Activated T-cell treated with anti-CD3 and anti-CD28 coated beads, Interleukin-2, amount 50 U/mL, for 4 hours (primary cell): ENCODE measurements around the gene PHYKPL. TPM values are rescaled to one million over a fixed set of nuclear protein-coding genes. Genes with fewer than 3 reads are reported as not detected.

Experiments
- ATAC-seq, 2 donors: fragments of 200-7000 bp; cut with Tn5 transposase; one replicate each; pipeline ENCODE4 v1.10.0; 2021
- DNase-seq: peaks from one replicate; pipeline ENCODE4 v3.0.0-alpha.2; 2020
- H3K27me3 Mint-ChIP-seq: one replicate; pipeline ENCODE4 v1.8.0; 2021; ENCODE audit warnings: low read depth, mixed read lengths
- H3K36me3 Mint-ChIP-seq: one replicate; pipeline ENCODE4 v1.8.0; 2022; ENCODE audit warnings: mixed read lengths; ENCODE audit not compliant: insufficient read depth
- H3K4me1 Mint-ChIP-seq: one replicate; pipeline ENCODE4 v1.8.0; 2021; ENCODE audit warnings: low read depth, mixed read lengths
- H3K4me3 Mint-ChIP-seq: one replicate; pipeline ENCODE4 v1.8.0; 2021; ENCODE audit warnings: mild to moderate bottlenecking, moderate library complexity, mixed read lengths
- H3K9me3 Mint-ChIP-seq: one replicate; pipeline ENCODE4 v1.8.0; 2021; ENCODE audit warnings: mixed read lengths
- total RNA-seq, 3 donors: library from RNA; stranded (reverse); gene quantifications; one replicate each; pipeline ENCODE4 v1.2.1, GENCODE V29; 2021

PHYKPL gene
- 10 to 100 TPM; 46.7 to 53.2 (median 49.7) TPM for total RNA-seq

DNA sequence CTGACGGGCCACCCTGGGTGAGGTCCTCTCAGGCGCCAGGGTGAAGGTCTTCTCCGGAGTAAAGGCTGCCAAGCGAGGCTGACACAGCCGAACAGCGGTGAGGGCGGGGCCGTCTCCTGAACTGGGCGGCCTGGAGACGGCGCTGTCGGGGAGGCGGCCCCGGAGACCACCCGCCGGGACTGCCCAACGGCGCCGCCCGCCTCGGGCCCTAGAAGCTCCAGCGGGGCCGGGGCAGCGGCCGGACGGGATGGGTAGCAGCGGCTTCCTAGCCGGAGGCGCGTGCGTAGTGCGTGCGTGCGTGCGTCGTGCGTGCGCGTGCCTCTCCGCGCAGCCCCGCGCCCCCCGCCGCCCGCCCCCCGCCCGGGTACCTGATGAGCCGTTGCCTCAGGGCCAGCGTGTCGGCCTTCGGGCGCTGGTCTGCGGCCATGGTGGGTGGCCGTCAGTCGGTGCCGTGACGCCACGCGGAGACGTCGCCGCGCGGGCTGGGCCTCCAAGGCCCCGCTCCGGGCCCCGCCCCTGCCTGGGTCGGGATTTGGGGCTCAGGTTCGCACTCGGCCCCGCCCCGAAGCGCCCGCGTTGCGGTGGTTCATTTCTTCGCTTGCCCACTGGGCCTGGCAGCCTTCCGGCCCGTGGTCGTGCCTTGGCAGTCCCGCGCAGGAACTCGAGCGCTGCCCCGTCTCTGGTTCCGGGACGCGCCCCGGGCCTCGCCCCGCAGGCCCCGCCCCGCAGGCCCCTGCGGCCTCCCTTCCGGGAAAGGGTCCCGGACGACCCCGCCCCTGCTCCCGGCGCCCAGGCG, at the start of gene PHYKPL:
Gene PHYKPL (minus strand): TSS at position 679 of the 796 bp plus-strand sequence. CDS start 252 bp downstream, at position 427.
- peak; percentile 58 for DNase-seq
- Mint-ChIP-seq H3K36me3 (peaks cover 34% of the 10 kb centered on the region), H3K4me1 (peaks cover 55% of the 10 kb centered on the region), H3K9me3 (no peaks in the 10 kb centered on the region), H3K27me3 (no peaks in the 10 kb centered on the region), H3K4me3 (peak within 1 kb of the TSS; percentile 91)
- peak; percentile 73 to 77 for ATAC-seq

DNA sequence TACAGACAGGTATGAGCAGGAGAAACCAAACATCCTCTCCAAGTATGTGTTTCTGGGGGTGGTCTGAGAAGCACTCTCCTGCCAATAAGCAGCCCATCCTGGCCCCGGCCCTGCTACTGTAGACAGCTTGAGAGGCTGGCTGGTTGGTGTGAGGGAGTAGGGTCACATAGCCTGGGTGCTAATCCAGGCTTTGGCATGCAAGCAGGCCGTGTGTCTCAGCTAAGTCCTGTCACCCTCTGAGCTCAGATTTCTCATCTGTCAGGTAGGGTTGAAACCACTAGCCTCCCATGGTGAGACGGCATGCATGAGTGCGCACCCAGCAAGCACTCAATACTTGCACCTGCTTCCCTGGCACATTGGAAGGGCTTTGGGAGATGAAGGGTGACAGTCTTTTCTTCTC, 49.8 kb upstream of the PHYKPL start:
- peaks cover 13% of the 10 kb centered on the region for H3K9me3 Mint-ChIP-seq
- H3K4me3 Mint-ChIP-seq = no peak overlapping the region
- H3K27me3 Mint-ChIP-seq = peaks cover 17% of the 10 kb centered on the region
- H3K4me1 Mint-ChIP-seq = peaks cover 3% of the 10 kb centered on the region
- no peak for ATAC-seq
- peaks cover 3% of the 10 kb centered on the region for H3K36me3 Mint-ChIP-seq
- DNase-seq = no peak

DNA sequence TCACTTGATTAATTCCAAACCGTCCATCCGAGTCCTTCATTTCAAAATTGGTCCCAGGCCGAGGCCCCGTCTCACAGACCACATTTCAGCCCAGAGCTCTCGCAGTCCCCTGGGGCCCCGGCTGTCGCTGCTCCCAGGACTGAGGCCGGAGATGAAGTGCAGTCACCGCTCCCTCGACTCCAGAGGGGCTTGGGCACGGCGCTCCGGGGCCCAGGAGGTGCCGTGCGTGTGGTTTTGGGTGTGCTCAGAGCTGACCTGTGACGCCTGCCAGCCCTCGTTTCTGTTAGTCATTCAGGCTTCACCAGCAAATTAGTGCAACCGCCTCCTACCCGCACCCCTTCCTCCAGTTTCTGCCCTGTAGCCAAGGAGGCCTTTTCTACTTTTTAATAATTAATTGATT, 48.7 kb upstream of the PHYKPL start:
- H3K9me3 Mint-ChIP-seq = peaks cover 13% of the 10 kb centered on the region
- ATAC-seq = no peak
- H3K27me3 Mint-ChIP-seq = peaks cover 17% of the 10 kb centered on the region

DNA sequence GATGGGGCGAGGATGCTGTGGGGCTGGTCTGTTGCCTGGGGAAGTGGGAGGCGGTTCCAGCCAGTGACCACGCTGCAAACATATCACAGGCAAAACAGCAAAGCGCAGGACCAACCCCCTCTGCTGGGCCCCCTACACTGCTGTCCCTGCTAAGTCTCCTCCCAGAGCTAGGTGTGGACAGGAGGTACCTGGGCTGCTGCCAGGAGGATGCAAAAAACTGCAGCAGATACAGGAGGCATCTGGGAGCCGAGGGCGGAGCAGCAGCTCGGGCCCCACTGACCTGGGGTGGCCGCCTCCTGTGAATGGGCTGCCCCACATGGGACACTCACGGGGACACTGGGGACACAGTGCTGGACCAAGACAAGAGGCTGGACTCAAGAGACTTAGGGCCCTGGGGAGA, 48.0 kb upstream of the PHYKPL start:
- DNase-seq = no peak
- Mint-ChIP-seq H3K9me3 (peaks cover 13% of the 10 kb centered on the region), H3K4me1 (peaks cover 3% of the 10 kb centered on the region), H3K4me3 (no peak overlapping the region), H3K36me3 (peaks cover 3% of the 10 kb centered on the region), H3K27me3 (peaks cover 17% of the 10 kb centered on the region)
- no peak for ATAC-seq

More for the DNA sequence above, 48.7 kb upstream of the PHYKPL start:
- no peak overlapping the region for H3K4me3 Mint-ChIP-seq
- peaks cover 3% of the 10 kb centered on the region for H3K4me1 Mint-ChIP-seq
- H3K36me3 Mint-ChIP-seq = peaks cover 3% of the 10 kb centered on the region
- no peak for DNase-seq

DNA sequence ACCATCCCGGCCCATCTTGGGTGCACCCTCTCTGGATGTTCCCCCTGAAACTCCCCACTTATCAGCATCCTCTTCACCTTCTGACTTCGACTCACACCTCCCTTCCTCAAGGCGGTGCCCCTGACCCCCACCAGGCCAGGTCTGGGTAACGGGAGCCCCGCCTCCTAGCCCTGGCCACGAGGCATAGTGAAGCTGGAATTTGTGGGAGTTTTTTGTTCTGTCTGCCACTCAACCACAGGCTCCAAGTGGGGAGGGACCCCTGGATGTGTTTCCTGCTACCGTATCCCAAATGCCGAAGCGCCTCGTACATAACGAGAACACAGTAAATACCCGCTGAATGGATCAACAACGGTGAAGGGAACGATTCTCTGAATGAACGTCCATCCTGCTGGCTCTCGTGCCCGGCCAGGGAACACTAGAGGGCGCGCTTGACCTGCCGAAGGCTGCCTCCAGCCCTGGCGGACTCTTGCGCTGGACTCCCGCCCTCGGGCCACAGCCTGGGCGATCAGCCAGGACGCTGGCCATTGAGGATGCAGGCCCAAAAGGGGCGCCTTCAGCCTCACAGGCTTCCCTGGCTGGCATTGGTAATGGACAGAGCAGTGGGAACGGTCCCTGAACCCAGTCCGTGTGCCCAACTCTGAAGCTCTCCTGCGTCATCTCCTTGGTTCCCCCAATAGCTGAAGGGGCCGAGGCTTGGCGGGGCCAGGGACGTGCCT, 47.3 kb upstream of the PHYKPL start:
- peaks cover 17% of the 10 kb centered on the region for H3K27me3 Mint-ChIP-seq
- ATAC-seq = peak; percentile 70 to 73
- H3K9me3 Mint-ChIP-seq = peaks cover 13% of the 10 kb centered on the region
- DNase-seq = peak; percentile 48
- H3K4me3 Mint-ChIP-seq = no peak overlapping the region
- peaks cover 3% of the 10 kb centered on the region for H3K36me3 Mint-ChIP-seq
- H3K4me1 Mint-ChIP-seq = peaks cover 3% of the 10 kb centered on the region

DNA sequence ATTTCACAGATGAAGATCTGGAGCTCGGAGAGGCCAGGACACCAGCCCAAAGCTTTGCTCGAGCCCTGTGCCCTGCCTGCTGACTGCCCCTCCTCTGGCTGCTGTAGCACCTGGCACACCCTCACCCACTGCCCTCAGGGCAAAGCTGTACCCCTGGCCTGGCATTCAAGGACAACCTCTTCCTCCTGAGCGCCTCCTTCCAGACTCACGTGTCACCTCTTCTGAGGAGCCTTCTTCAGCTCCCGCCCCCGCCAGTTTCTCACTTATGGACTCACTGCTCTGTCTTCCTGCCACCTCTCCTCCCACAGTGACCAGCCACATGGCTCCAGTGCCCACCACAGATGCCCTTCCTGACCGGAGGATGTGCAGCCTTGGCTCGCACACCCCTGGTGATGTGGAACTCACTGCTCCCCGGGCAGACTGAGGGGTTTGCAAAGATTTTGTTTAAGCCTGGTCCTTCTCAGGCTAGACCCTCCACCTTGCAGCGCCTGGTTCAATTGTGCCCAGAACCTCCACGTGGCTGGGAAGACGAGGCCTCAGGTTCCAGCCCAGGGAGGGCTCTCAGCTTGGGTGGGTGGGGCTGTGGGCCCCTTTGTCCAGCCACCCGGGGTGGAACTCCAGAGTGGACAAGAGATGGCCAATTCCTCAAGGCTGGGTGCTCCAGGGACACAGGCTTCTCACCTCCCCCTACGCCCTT, 46.6 kb upstream of the PHYKPL start:
- DNase-seq (no peak), ATAC-seq (no peak)
- Mint-ChIP-seq H3K9me3 (peaks cover 10% of the 10 kb centered on the region), H3K36me3 (peaks cover 3% of the 10 kb centered on the region), H3K27me3 (peaks cover 17% of the 10 kb centered on the region), H3K4me3 (no peak overlapping the region), H3K4me1 (peaks cover 3% of the 10 kb centered on the region)

DNA sequence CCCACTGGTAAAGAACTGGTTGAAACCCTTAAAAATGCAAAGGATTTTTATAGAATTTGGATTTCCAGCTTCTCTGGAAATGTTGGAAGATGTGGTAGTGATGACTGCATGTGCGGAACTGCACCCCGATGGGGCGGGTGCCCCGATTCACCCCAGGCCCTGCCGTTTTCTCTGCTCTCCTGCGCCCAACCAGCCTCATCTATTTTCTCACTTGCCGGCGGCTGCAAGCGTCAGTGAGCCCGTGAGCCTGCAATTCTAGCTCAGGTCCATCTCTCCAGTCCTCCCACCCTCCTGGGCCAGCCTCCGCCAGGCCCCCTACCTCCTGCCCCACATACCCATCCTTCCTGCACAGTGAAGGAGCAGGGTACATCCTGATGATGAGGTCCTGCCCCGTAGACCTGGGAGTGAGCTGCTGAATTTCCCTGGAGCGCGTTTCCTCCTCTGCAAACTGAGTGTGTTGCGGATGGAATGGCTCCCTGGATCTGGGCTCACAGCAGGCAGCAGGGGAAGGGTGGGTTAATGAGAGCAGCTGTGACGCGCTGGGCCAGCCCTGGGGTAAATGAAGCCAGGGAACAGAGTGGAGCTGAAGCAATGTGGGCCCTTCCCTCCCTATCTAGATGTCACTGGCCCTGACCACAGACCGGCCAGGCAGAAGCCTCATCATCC, 45.9 kb upstream of the PHYKPL start:
- DNase-seq (no peak), ATAC-seq (no peak)
- Mint-ChIP-seq H3K27me3 (peaks cover 17% of the 10 kb centered on the region), H3K4me1 (peaks cover 3% of the 10 kb centered on the region), H3K4me3 (no peak overlapping the region), H3K36me3 (peaks cover 3% of the 10 kb centered on the region), H3K9me3 (peaks cover 5% of the 10 kb centered on the region)

DNA sequence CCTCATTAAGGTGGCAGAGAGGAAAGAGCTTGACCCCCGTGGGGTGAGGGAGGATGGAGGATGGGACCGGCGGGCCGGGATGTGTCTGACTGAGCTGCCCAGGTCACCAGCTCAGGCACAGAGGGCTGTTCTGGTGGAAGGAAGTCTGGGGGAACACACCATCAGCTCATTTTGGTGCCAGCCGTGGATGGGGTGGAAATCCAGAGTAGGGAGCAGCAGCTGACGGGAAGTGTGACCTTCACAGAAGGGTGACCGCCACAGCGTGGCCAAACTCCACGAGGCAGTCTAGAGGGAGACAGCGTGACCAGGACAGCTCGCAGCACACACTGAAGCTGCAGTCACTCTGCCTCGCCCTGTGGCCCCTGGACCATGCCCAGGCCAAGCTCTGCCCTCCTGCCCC, 45.3 kb upstream of the PHYKPL start:
- Mint-ChIP-seq H3K4me1 (peaks cover 3% of the 10 kb centered on the region), H3K9me3 (no peaks in the 10 kb centered on the region), H3K27me3 (peaks cover 17% of the 10 kb centered on the region), H3K4me3 (no peak overlapping the region), H3K36me3 (no peaks in the 10 kb centered on the region)
- ATAC-seq = no peak
- no peak for DNase-seq

DNA sequence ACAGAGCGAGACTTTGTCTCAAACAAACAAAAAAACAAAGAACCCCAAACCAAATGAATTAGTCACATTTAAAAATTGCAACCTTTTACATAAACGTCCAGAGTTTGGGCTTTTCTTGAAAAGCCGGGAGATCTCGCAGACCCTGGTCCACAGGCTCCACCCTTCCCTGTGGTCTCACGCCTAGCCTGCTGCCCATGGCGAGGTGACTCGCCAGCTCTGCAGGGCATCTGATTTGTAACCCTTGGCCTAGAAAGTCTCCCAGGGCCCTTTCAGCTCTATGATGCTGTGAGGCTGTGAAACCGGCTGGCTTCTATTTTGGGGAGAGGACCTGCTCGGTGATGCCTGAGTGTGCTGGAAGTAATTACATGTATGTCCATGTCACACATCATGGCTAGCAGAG, 44.7 kb upstream of the PHYKPL start:
- DNase-seq (no peak), ATAC-seq (no peak)
- no peak overlapping the region for H3K4me3 Mint-ChIP-seq
- H3K36me3 Mint-ChIP-seq = no peaks in the 10 kb centered on the region
- peaks cover 17% of the 10 kb centered on the region for H3K27me3 Mint-ChIP-seq
- H3K9me3 Mint-ChIP-seq = no peaks in the 10 kb centered on the region
- H3K4me1 Mint-ChIP-seq = peaks cover 3% of the 10 kb centered on the region

DNA sequence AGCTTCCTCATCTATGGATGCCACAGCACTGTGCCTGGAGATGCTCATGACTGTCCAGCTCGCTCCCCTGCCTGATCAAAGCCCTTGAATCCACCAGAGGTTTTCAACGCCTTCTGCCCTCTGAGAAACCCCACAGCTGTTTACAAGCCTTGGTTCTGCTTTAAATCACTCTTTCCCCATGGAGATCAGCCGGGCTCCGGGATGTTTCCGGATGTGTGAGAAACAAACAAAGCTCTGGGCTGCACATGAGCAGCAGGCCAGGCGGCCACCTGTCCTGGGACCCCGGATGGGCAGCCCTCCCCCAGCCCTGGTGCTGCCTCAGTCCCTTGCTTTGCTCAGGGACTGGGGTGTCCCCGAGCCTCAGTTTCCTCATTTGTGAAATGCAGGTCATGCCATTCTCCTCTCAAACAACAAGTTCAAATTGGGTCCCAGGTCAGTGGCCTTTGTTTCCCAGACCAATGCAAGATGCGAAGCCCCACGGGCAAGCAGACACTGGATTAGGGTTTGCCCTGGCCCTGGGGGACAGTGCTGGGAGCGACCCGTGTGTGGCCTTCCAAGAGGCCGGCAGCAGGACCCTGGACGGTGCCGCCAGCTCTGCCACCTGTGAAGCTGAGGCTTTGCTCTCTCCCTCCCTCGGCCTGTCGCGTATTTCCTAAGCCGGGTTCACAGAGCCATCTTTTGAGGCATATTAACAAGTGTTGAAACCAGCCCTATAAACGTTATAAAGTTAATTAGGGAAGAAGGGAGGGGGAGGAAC, 42.4 kb upstream of the PHYKPL start:
- no peaks in the 10 kb centered on the region for H3K36me3 Mint-ChIP-seq
- ATAC-seq (no peak), DNase-seq (no peak)
- peaks cover 3% of the 10 kb centered on the region for H3K4me1 Mint-ChIP-seq
- H3K9me3 Mint-ChIP-seq = no peaks in the 10 kb centered on the region
- H3K27me3 Mint-ChIP-seq = peaks cover 10% of the 10 kb centered on the region
- no peak overlapping the region for H3K4me3 Mint-ChIP-seq

DNA sequence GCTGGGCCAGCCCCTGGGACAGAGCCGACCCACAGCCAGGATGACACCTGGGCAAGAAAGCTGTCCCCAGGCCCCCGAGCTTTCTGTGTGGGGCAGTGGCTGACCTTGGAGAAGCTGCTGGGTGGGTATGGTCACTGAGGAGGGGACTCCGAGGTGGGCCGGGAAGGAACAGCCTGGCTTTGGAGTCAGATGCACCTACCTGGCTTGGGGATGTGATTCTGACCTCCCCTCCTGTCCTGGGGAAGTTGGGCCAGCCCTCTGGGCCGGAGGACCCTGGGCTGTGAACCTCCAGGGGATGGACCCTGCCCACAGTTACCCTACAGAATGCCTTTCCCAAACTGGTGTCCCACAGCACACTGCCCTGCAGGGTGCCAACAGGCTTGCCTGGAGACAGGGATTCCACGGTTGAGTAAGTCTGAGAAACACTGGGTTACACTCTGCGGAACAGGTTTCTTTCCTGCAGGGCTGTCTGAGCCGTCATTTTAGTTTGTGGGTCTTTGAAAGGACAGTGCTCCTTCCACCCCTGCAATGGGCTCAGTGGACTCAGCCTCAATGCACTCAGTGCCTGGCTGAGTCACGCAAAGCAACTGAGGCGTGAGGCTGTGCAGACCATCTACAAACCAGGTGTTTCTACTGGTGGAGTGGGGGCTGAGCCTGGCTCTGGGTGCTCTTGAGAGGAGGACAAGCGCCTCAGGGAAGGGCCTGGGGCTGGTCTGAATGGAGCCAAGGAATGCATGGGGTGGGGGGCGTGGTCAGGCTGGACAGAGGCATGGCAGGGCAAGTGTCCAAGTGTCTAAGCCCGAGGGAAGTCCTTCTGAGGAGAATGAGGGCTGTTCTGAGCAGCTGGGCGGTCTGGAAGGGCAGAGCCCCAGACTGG, 41.3 kb upstream of the PHYKPL start:
- no peak overlapping the region for H3K4me3 Mint-ChIP-seq
- no peaks in the 10 kb centered on the region for H3K36me3 Mint-ChIP-seq
- no peaks in the 10 kb centered on the region for H3K9me3 Mint-ChIP-seq
- ATAC-seq (no peak), DNase-seq (no peak)
- no peaks in the 10 kb centered on the region for H3K4me1 Mint-ChIP-seq
- peaks cover 1% of the 10 kb centered on the region for H3K27me3 Mint-ChIP-seq

DNA sequence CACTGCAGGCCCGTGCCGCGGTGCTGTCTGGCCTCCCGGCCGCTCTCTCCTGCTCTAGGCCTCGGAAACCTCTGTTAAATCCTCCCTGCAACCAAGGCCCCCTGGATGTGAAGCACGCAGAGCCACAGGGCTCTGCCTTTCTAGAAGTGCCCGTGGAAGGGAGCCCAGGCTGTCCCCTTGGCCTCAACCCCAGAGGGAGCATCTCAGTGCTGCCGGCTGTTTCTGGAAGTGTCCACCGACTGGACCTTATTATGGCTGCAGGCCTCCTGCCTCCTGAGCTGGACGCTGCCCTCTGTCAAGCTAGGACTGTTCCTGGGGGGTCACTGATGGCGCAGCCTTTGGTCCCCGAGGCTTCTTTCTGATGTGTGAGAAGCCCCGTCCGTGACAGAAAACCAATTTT, 40.4 kb upstream of the PHYKPL start:
- no peaks in the 10 kb centered on the region for H3K36me3 Mint-ChIP-seq
- no peaks in the 10 kb centered on the region for H3K27me3 Mint-ChIP-seq
- no peak for DNase-seq
- no peaks in the 10 kb centered on the region for H3K4me1 Mint-ChIP-seq
- no peaks in the 10 kb centered on the region for H3K9me3 Mint-ChIP-seq
- no peak for ATAC-seq
- no peak overlapping the region for H3K4me3 Mint-ChIP-seq

DNA sequence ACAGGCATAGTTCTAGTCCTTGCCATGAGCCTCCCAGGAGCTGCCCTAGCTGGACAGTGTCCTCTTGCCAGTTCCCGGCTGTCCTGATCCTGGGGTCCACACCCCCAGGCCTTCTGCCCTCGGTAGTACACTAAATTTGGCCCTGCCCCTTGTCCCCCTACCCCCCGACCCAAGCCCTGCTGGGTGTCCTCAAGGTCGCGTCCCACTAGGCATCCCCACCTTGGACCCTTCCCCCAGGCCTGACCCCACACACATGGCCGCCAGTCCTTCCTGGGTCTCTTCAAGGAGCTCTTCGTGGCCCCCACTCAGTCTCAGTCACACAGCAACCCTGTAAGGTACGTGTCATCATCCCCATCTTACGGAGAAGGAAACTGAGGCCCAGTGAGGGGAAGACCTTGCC, 40.0 kb upstream of the PHYKPL start:
- H3K36me3 Mint-ChIP-seq = no peaks in the 10 kb centered on the region
- no peaks in the 10 kb centered on the region for H3K27me3 Mint-ChIP-seq
- DNase-seq = no peak

More for the DNA sequence above, 40.0 kb upstream of the PHYKPL start:
- no peak overlapping the region for H3K4me3 Mint-ChIP-seq
- ATAC-seq = no peak
- no peaks in the 10 kb centered on the region for H3K4me1 Mint-ChIP-seq
- no peaks in the 10 kb centered on the region for H3K9me3 Mint-ChIP-seq
